Neural cell (in vitro differentiated cells): ENCODE measurements around the gene CLCN4. TPM values are rescaled to one million over a fixed set of nuclear protein-coding genes. Genes with fewer than 3 reads are reported as not detected.

Experiments used
- H2AFZ ChIP-seq: fragments of 200-600, 300-800 bp; sonication (generic), shearing (Covaris generic); 2 replicates; pipeline ENCODE4 v1.6.0; 2014; ENCODE audit warnings: low read depth, mild to moderate bottlenecking, antibody characterized with exemption, low read length, moderate library complexity
- H3F3A ChIP-seq: fragments of 200-600 bp; shearing (Covaris generic); 2 replicates; pipeline ENCODE4 v1.6.1; 2016; ENCODE audit warnings: mild to moderate bottlenecking, moderate library complexity, mixed read lengths, antibody characterized with exemption, low read length; ENCODE audit not compliant: insufficient read depth, poor library complexity, severe bottlenecking
- H3K27ac ChIP-seq: fragments of 200-600, 300-800 bp; sonication (generic), shearing (Covaris generic); 2 replicates; pipeline ENCODE4 v1.5.1; 2014; ENCODE audit warnings: mild to moderate bottlenecking, low read length, moderate library complexity
- H3K27me3 ChIP-seq: fragments of 300-800, 200-600 bp; sonication (generic), shearing (Covaris generic); 2 replicates; pipeline ENCODE4 v1.6.0; 2014; ENCODE audit warnings: mild to moderate bottlenecking, low read depth, low read length, moderate library complexity; ENCODE audit not compliant: insufficient read depth
- H3K36me3 ChIP-seq: fragments of 300-800, 200-600 bp; sonication (generic), shearing (Covaris generic); 2 replicates; pipeline ENCODE4 v1.5.1; 2014; ENCODE audit warnings: mild to moderate bottlenecking, antibody characterized with exemption, low read length, moderate library complexity; ENCODE audit not compliant: insufficient read depth
- H3K4me2 ChIP-seq: fragments of 300-800, 200-600 bp; sonication (generic), shearing (Covaris generic); 2 replicates; pipeline ENCODE4 v1.6.0; 2014; ENCODE audit warnings: mild to moderate bottlenecking, low read length
- H3K4me3 ChIP-seq: fragments of 300-800, 200-600 bp; sonication (generic), shearing (Covaris generic); 2 replicates; pipeline ENCODE4 v1.5.1; 2014; ENCODE audit warnings: mild to moderate bottlenecking, low read length, moderate library complexity
- H3K79me2 ChIP-seq: fragments of 200-600 bp; shearing (Covaris generic); replicated peaks from 2 replicates; pipeline ENCODE4 v1.6.0; 2014; ENCODE audit warnings: mild to moderate bottlenecking, low read length, moderate library complexity; ENCODE audit not compliant: insufficient read depth
- H3K9ac ChIP-seq: fragments of 300-800, 200-600 bp; sonication (generic), shearing (Covaris generic); 2 replicates; pipeline ENCODE4 v1.6.1; 2016; ENCODE audit warnings: mild to moderate bottlenecking, low read length, mixed read lengths
- H3K9me2 ChIP-seq: fragments of 200-600 bp; shearing (Covaris generic); 2 replicates; pipeline ENCODE4 v1.6.1; 2016; ENCODE audit warnings: mild to moderate bottlenecking, low read length, mixed read lengths; ENCODE audit not compliant: insufficient read depth
- H3K9me3 ChIP-seq: fragments of 200-600, 300-800 bp; sonication (generic), shearing (Covaris generic); 2 replicates; pipeline ENCODE4 v1.6.1; 2016; ENCODE audit warnings: mild to moderate bottlenecking, mixed run types, low read length, moderate library complexity, mixed read lengths
- H4K20me1 ChIP-seq: fragments of 200-600 bp; shearing (Covaris generic); 2 replicates; pipeline ENCODE4 v1.6.1; 2016; ENCODE audit warnings: mild to moderate bottlenecking, mixed run types; ENCODE audit not compliant: insufficient read depth
- CTCF ChIP-seq: fragments of 450-650 bp; IDR thresholded peaks from 2 replicates; pipeline ENCODE4 v1.5.1; 2014; ENCODE audit warnings: antibody characterized with exemption, mild to moderate bottlenecking, moderate library complexity; ENCODE audit not compliant: poor library complexity, severe bottlenecking
- EP300 ChIP-seq: fragments of 450-650 bp; conservative IDR thresholded peaks from 2 replicates; pipeline ENCODE4 v1.6.1; 2014; ENCODE audit warnings: antibody characterized with exemption, mild to moderate bottlenecking, moderate library complexity; ENCODE audit not compliant: poor library complexity, severe bottlenecking
- EZH2 ChIP-seq: fragments of 200-600, 300-800 bp; shearing (Covaris generic), sonication (generic); IDR thresholded peaks from 2 replicates; pipeline ENCODE4 v1.6.1; 2014; ENCODE audit warnings: antibody characterized with exemption, low read length, borderline replicate concordance, mild to moderate bottlenecking; ENCODE audit not compliant: insufficient read depth, poor library complexity, severe bottlenecking
- MXI1 ChIP-seq: fragments of 450-650 bp; conservative IDR thresholded peaks from 2 replicates; pipeline ENCODE4 v1.6.1; 2014; ENCODE audit warnings: antibody characterized with exemption, mild to moderate bottlenecking; ENCODE audit not compliant: poor library complexity, severe bottlenecking
- POLR2AphosphoS5 ChIP-seq: IDR thresholded peaks from 2 replicates; pipeline ENCODE4 v1.6.1; 2012
- RAD21 ChIP-seq: fragments of 450-650 bp; conservative IDR thresholded peaks from 2 replicates; pipeline ENCODE4 v1.6.1; 2014; ENCODE audit warnings: antibody characterized with exemption, mild to moderate bottlenecking, moderate library complexity
- REST ChIP-seq: IDR thresholded peaks from 2 replicates; pipeline ENCODE4 v1.6.1; 2012; ENCODE audit warnings: borderline replicate concordance
- SMC3 ChIP-seq: fragments of 450-650 bp; conservative IDR thresholded peaks from 2 replicates; pipeline ENCODE4 v1.6.1; 2014; ENCODE audit warnings: antibody characterized with exemption, mild to moderate bottlenecking, moderate library complexity; ENCODE audit not compliant: poor library complexity
- TAF1 ChIP-seq: IDR thresholded peaks from 2 replicates; pipeline ENCODE4 v1.6.1; 2012; ENCODE audit warnings: low read depth
- polyA plus RNA-seq: library from polyadenylated mRNA; depleted of rRNA; stranded (reverse); fragments of >200 nt; gene quantifications from 2 replicates; pipeline ENCODE4 v1.2.3, GENCODE V29; 2014

The CLCN4 gene
- polyA plus RNA-seq, 1 donor from 2014 or later = 21.4 TPM

GRCh38 chrX:10140264-10140663 lies 16.5 kb upstream of the CLCN4 start:
- Histone ChIP-seq H3K9me2 (no peaks in the 10 kb centered on the region), H3K27me3 (no peaks in the 10 kb centered on the region), H2AFZ (no peak overlapping the region), H3K9ac (no peak overlapping the region), H3K36me3 (no peaks in the 10 kb centered on the region), H3K79me2 (no peaks in the 10 kb centered on the region), H3F3A (no peaks in the 10 kb centered on the region), H3K4me3 (no peak overlapping the region), H3K4me2 (no peak overlapping the region), H3K27ac (no peak overlapping the region), H4K20me1 (no peaks in the 10 kb centered on the region), H3K9me3 (no peaks in the 10 kb centered on the region)
- TF ChIP-seq MXI1 = no peak

- Histone ChIP-seq H3K79me2 (no peaks in the 10 kb centered on the region), H3K9ac (no peak overlapping the region), H3K36me3 (no peaks in the 10 kb centered on the region), H3K9me2 (no peaks in the 10 kb centered on the region), H3K9me3 (no peaks in the 10 kb centered on the region), H3K27ac (no peak overlapping the region), H3F3A (no peaks in the 10 kb centered on the region), H4K20me1 (no peaks in the 10 kb centered on the region), H3K4me2 (no peak overlapping the region), H2AFZ (no peak overlapping the region), H3K27me3 (no peaks in the 10 kb centered on the region), H3K4me3 (no peak overlapping the region)
- TF ChIP-seq RAD21 (no peak), EP300 (no peak), EZH2 (no peak), POLR2AphosphoS5 (no peak), REST (no peak), MXI1 (no peak), TAF1 (no peak), CTCF (no peak), SMC3 (no peak)
Measured at GRCh38 chrX:10142041-10142599, 14.7 kb upstream of the CLCN4 start.
